Heart right ventricle (tissue), 16 donors: ENCODE data around the gene OR4D11. TPM values are rescaled to one million over a fixed set of nuclear protein-coding genes. Genes with fewer than 3 reads are reported as not detected.

ENCODE experiments used
- ATAC-seq, 8 donors: fragments of 200-7000 bp; cut with Tn5 transposase; one replicate each; pipeline ENCODE4 v1.9.1; 2020; ENCODE audit warnings: mild to moderate bottlenecking in 8 of 8, moderate library complexity in 8 of 8, moderate number of reproducible peaks in 1 of 8
- DNase-seq, 2 donors: peaks; one replicate each; pipeline ENCODE4 v3.0.0-alpha.2; 2020
- H3K27ac ChIP-seq, 10 donors: fragments of 200-600 bp; sonication (generic) in 2 of 10; one replicate each; pipeline versions ENCODE4 v1.5.0 to v1.8.0; 2020 to 2022; ENCODE audit warnings: mild to moderate bottlenecking in 3 of 10
- H3K27me3 ChIP-seq, 7 donors: fragments of 200-600 bp; one replicate each; pipeline ENCODE4 v1.8.0; 2021 to 2022; ENCODE audit warnings: mild to moderate bottlenecking in 2 of 7
- H3K36me3 ChIP-seq, 9 donors: fragments of 200-600 bp; sonication (generic) in 1 of 9; one replicate each; pipeline versions ENCODE4 v1.5.0 to v1.8.0; 2020 to 2022; ENCODE audit warnings: mild to moderate bottlenecking in 2 of 9
- H3K4me1 ChIP-seq, 9 donors: fragments of 200-600 bp; sonication (generic) in 1 of 9; one replicate each; pipeline versions ENCODE4 v1.5.0 to v1.8.0; 2020 to 2022; ENCODE audit warnings: mild to moderate bottlenecking in 4 of 9
- H3K4me3 ChIP-seq, 10 donors: fragments of 200-600 bp; sonication (generic) in 2 of 10; one replicate each; pipeline versions ENCODE4 v1.5.0 to v1.8.0; 2020 to 2022; ENCODE audit warnings: mild to moderate bottlenecking in 7 of 10, moderate library complexity in 2 of 10
- H3K9me3 ChIP-seq, 11 donors: fragments of 200-600 bp in 10 of 11; sonication (generic) in 2 of 11; one replicate each; pipeline versions ENCODE4 v1.5.0 to v1.8.0; 2013 to 2022; ENCODE audit warnings: mild to moderate bottlenecking in 2 of 11, control low read depth in 1 of 11, moderate library complexity in 1 of 11
- CTCF ChIP-seq, 9 donors: fragments of 200-600 bp; sonication (generic) in 2 of 9; IDR thresholded peaks; one replicate each; pipeline versions ENCODE4 v1.5.0 to v1.8.0; 2021 to 2022; ENCODE audit warnings: antibody characterized with exemption in 9 of 9, mild to moderate bottlenecking in 5 of 9, moderate library complexity in 1 of 9
- WGBS, 2 donors: extraction: QIAGEN DNeasy Blood & Tissue Kit; methylation state at CpG; one replicate each; pipeline ENCODE4 v1.1.7; 2013; ENCODE audit warnings: inconsistent platforms in 1 of 2; 5-methylcytosine and 5-hydroxymethylcytosine counted together
- intact Hi-C, 10 donors: fragments of 100-400 bp; cut with DNase I; formaldehyde crosslinking; loops; one replicate each; pipeline versions ENCODE4 v1.11.1 to v1.14.2; 2022
- long read RNA-seq, 3 donors: library from polyadenylated mRNA; unstranded; transcript quantifications; one replicate each; pipeline ENCODE4 v2.0.0, GENCODE V29; 2020 to 2021
- polyA plus RNA-seq, 2 donors: library from polyadenylated mRNA; stranded (reverse); fragments of 200-250 nt; gene quantifications; one replicate each; pipeline ENCODE4 v1.2.3, GENCODE V29; 2013
- total RNA-seq, 10 donors: library from RNA; stranded (reverse); fragmentation: NEBNext Ultra II Directional in 3 of 10; extraction: Animal tissue kit (Norgen Biotek cat#: 25700) in 3 of 10; gene quantifications; one replicate each; pipeline versions ENCODE4 v1.2.1 to v1.2.4, GENCODE V29; 2021 to 2023
- donor health status: Arrhythmogenic right ventricular cardiomyopathy.
- donor health status: ischemic (EF 13 %, LVEDD 7.1; RV severe dilation, severe dysfunction).
- donor health status: healthy with polysubstance abuse.
- donor health status: DM: no; HTN: yes; CAD: no.
- donor health status: DM: no; HTN: no; CAD: no.
- donor health status: ischemic (EF 25% LVEDD 6.9; RV normal size, moderate dysfunction).
- donor health status: ischemic (EF 25% LVEDD 5.7; RV mildly dilated, moderate dysfunction).
- donor health status: healthy.
- donor health status: DM: yes; HTN: yes; CAD: no.
- donor health status: Ischemic cardiomyopathy.
- donor health status: ischemic (EF 35%, LVEDD 5.7; RV mildly dilated, moderate dysfunction).
- donor health status: nonischemic (EF 11% LVEDD 7.7; RV severe dilation, severe dysfunction).
- donor health status: DM: yes; HTN: yes; CAD: no.
- donor health status: PGD.
- donor health status: ischemic (EF 29% LVEDD 5.4; RV normal size, mild dysfunction).
- donor health status: nonischemic (EF 23%, LVEDD 6.1; RV moderate dilation, normal function).

The OR4D11 gene
- total RNA-seq (not detected), polyA plus RNA-seq (not detected)
- long read RNA-seq, donor 1: 0 reads
- long read RNA-seq, donor 2: 0 reads
- long read RNA-seq, donor 3: 0 reads

DNA sequence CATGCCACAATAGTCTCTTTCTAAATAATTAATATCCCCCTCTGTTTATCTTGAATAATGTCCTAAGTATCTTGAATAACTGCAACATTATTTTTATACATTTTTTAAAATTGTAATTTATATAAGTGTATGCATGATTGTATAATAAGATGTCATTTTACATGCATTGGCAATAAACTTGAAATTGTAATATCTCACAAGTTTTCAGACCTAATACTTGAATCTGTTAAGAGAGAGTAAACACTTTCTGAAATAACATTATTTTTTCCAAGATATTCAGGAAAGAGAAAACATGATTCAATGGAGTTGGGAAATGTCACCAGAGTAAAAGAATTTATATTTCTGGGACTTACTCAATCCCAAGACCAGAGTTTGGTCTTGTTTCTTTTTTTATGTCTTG is at the start of gene OR4D11:
OR4D11 (plus strand) TSS at position 301 of the 400 bp plus-strand sequence; CDS start at position 301, 0 bp downstream.
- intact Hi-C loops: no loop called here

DNA sequence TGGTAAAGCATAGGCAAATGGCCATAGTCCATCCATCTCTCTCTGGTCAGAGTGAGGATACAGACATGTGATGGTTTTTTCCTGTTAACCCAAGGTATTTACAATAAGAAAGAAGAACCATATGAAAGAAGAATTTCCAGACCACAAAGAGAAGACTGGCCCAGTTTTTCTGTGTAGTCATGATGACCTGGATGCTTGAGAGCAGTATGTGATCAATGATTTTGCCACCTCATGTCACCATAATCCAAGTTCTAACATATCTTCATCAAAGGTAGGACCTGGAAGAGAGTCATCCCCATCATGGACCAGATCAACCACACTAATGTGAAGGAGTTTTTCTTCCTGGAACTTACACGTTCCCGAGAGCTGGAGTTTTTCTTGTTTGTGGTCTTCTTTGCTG is 46.7 kb upstream of the OR4D11 start, which contains the start of gene OR4D6:
OR4D6 (plus strand) TSS at position 301 of the 400 bp plus-strand sequence; CDS start at position 301, 0 bp downstream.
- intact Hi-C loops: no loop called here
- Histone ChIP-seq H3K4me1 (no peaks in the 10 kb centered on the region), H3K9me3 (no peaks in the 10 kb centered on the region), H3K36me3 (no peaks in the 10 kb centered on the region), H3K27me3 (peaks cover 0 to 5% (median 0%) of the 10 kb centered on the region in 7 donors), H3K4me3 (no peak within 1 kb of the TSS), H3K27ac (no peak within 1 kb of the TSS)
- WGBS, 2 donors: 85 to 88% methylated on average over 2 of the region's 2 CpGs
- no peak for DNase-seq
- ATAC-seq: no peak
- no peak for TF ChIP-seq CTCF (IDR thresholded peaks at IDR 0.05)

More for the DNA sequence above, at the start of gene OR4D11:
- Histone ChIP-seq H3K36me3 (no peaks in the 10 kb centered on the region), H3K27ac (no peak within 1 kb of the TSS), H3K4me1 (peaks cover 0 to under 1% (median 0%) of the 10 kb centered on the region in 9 donors), H3K4me3 (no peak within 1 kb of the TSS), H3K9me3 (no peaks in the 10 kb centered on the region), H3K27me3 (no peaks in the 10 kb centered on the region)
- no peak for TF ChIP-seq CTCF (IDR thresholded peaks at IDR 0.05)
- DNase-seq: no peak
- no peak for ATAC-seq

GRCh38 chr11:59459916-59460315 is 43.5 kb upstream of the OR4D11 start:
- intact Hi-C loops: no loop called here
- ATAC-seq: no peak
- H3K4me1 ChIP-seq: no peaks in the 10 kb centered on the region
- no peak for TF ChIP-seq CTCF (IDR thresholded peaks at IDR 0.05)
- peaks cover 0 to 2% (median 0%) of the 10 kb centered on the region in 11 donors for H3K9me3 ChIP-seq
- H3K4me3 ChIP-seq: no peak overlapping the region
- no peaks in the 10 kb centered on the region for H3K36me3 ChIP-seq
- no peak overlapping the region for H3K27ac ChIP-seq
- peaks cover 0 to 5% (median 0%) of the 10 kb centered on the region in 7 donors for H3K27me3 ChIP-seq
- WGBS, 2 donors: 55 to 84% methylated on average over 3 of the region's 3 CpGs
- DNase-seq: no peak

GRCh38 chr11:59463190-59463641 is 40.2 kb upstream of the OR4D11 start:
- Histone ChIP-seq H3K27me3 (peaks cover 0 to 5% (median 0%) of the 10 kb centered on the region in 7 donors), H3K36me3 (no peaks in the 10 kb centered on the region), H3K4me3 (no peak overlapping the region), H3K4me1 (no peaks in the 10 kb centered on the region), H3K9me3 (peaks cover 0 to 2% (median 0%) of the 10 kb centered on the region in 11 donors), H3K27ac (no peak overlapping the region)
- no peak for TF ChIP-seq CTCF (IDR thresholded peaks at IDR 0.05)
- WGBS, 2 donors: 32 to 37% methylated on average over 5 of the region's 5 CpGs
- ATAC-seq (peak in 6 of 8 donors; percentile 19 to 73 (median 56)), DNase-seq (peak in 1 of 2 donors; percentile 9)
- intact Hi-C loops: no loop called here
